ENCODE data around the gene GLP2R. TPM values are rescaled to one million over a fixed set of nuclear protein-coding genes. Genes with fewer than 3 reads are reported as not detected.

GLP2R gene
- total RNA-seq, 1 experiment from 2014 or later: not detected

DNA sequence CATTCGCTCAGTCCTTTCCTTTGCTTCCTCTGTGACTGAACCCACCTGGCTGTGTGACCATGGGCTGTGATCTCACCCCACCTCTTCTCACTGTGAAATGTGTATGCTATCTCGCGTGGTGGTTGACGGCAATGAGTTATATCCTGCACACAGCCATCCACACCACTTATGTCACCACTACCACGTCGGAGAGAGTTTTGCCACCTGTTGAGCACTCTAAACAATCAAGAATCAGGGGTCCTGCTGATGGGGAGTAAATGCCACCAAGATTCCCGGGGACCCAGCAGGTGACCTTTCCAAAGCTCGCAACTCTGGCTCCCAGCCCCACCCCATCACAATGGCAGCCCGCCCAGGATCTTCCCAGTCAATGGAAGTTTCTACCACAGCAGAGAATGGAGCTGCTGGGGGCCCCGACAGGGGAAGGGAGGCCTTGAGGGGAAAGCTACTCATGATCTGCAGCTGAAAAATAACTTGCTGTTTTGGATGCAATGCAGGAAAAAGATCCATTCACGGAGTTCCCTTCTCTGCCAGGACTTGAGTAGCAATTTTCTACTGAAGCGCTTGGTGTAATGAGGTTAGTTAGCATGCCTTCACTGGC lies 105.5 kb downstream of the GLP2R start:
- intact Hi-C loops (cut with micrococcal nuclease; ENCODE audit: unreplicated experiment): no loop called here
- Histone ChIP-seq H3K27ac (ENCODE audit: low read depth, low read length, poor library complexity, severe bottlenecking) (no peak overlapping the region), H3K4me3 (ENCODE audit: low read depth, low read length, poor library complexity, severe bottlenecking) (no peak overlapping the region), H3K9me3 (ENCODE audit: low read depth, low read length, poor library complexity, severe bottlenecking) (no peaks in the 10 kb centered on the region), H3K27me3 (replicated peaks; ENCODE audit: insufficient read depth, low read depth, low read length, poor library complexity) (no peaks in the 10 kb centered on the region), H3K36me3 (ENCODE audit: insufficient read depth, low read length, poor library complexity, severe bottlenecking) (no peaks in the 10 kb centered on the region), H3K4me1 (ENCODE audit: insufficient read depth, low read length, poor library complexity, severe bottlenecking) (no peaks in the 10 kb centered on the region)
- ChIA-PET CTCF (no interaction called here), POLR2A (ENCODE audit: low non-redundant PET) (no interaction called here)
- BruUV-seq (replicated peaks): no TSS peak
- DNase-seq (ENCODE audit: low spot score): no peak
- TF ChIP-seq, protein P1, sequence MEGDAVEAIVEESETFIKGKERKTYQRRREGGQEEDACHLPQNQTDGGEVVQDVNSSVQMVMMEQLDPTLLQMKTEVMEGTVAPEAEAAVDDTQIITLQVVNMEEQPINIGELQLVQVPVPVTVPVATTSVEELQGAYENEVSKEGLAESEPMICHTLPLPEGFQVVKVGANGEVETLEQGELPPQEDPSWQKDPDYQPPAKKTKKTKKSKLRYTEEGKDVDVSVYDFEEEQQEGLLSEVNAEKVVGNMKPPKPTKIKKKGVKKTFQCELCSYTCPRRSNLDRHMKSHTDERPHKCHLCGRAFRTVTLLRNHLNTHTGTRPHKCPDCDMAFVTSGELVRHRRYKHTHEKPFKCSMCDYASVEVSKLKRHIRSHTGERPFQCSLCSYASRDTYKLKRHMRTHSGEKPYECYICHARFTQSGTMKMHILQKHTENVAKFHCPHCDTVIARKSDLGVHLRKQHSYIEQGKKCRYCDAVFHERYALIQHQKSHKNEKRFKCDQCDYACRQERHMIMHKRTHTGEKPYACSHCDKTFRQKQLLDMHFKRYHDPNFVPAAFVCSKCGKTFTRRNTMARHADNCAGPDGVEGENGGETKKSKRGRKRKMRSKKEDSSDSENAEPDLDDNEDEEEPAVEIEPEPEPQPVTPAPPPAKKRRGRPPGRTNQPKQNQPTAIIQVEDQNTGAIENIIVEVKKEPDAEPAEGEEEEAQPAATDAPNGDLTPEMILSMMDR (conservative IDR thresholded peaks at IDR 0.05; ENCODE audit: low read depth, low read length): no peak
- no peak for TF ChIP-seq EZH2 (IDR thresholded peaks at IDR 0.05; ENCODE audit: borderline replicate concordance, low read depth, low read length, poor library complexity, severe bottlenecking)

DNA sequence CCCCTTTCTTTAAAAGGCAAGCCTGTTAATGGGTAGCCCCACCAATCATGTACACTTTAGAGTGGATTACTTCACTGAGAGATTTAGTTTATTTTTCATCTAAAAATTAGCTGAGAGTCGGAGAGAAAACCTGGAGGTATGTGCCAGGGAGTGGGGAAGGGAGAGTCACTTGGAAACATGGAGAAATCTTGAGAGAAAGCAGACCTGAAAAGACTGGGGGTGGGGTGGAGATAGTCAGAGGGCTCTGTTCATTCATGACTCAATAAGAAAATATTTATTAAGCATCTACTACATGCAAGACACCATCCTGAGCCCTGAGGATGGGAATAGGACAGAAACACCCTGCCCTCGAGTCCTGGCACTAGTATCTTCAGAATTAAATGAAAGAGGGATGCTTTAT lies 106.8 kb downstream of the GLP2R start:
- H3K4me3 ChIP-seq (ENCODE audit: low read depth, low read length, poor library complexity, severe bottlenecking): no peak overlapping the region
- TF ChIP-seq, protein P1 (conservative IDR thresholded peaks at IDR 0.05; ENCODE audit: low read depth, low read length): no peak
- TF ChIP-seq EZH2 (IDR thresholded peaks at IDR 0.05; ENCODE audit: borderline replicate concordance, low read depth, low read length, poor library complexity, severe bottlenecking): no peak
- H3K4me1 ChIP-seq (ENCODE audit: insufficient read depth, low read length, poor library complexity, severe bottlenecking): no peaks in the 10 kb centered on the region
- CTCF ChIA-PET: no interaction called here
- H3K27ac ChIP-seq (ENCODE audit: low read depth, low read length, poor library complexity, severe bottlenecking): no peak overlapping the region
- no peaks in the 10 kb centered on the region for H3K36me3 ChIP-seq (ENCODE audit: insufficient read depth, low read length, poor library complexity, severe bottlenecking)
- no peak for DNase-seq (ENCODE audit: low spot score)
- POLR2A ChIA-PET (ENCODE audit: low non-redundant PET): no interaction called here
- no peaks in the 10 kb centered on the region for H3K9me3 ChIP-seq (ENCODE audit: low read depth, low read length, poor library complexity, severe bottlenecking)
- no TSS peak for BruUV-seq (replicated peaks)
- H3K27me3 ChIP-seq (replicated peaks; ENCODE audit: insufficient read depth, low read depth, low read length, poor library complexity): no peaks in the 10 kb centered on the region
- intact Hi-C loops (cut with micrococcal nuclease; ENCODE audit: unreplicated experiment): no loop called here

DNA sequence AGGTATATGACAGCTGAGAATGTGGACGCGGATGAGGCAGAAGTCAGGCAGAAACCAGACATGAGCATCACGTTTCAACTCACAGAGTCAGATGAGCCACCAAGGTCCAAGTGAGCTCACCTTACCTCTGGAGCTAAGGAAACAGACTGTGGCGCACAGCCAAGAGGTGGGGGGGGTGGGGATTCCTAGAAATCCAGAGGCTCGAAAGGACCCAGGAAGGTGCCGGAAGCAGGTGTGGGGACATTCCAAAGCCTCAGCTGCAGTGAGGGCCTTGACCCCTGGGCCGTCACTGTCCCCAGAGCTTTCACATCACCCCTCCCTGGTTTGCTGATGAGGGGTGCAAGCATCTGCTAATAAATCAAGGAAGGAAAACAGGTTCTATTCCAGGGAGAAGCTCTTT lies 108.6 kb downstream of the GLP2R start:
- no peak for TF ChIP-seq EZH2 (IDR thresholded peaks at IDR 0.05; ENCODE audit: borderline replicate concordance, low read depth, low read length, poor library complexity, severe bottlenecking)
- TF ChIP-seq, protein P1 (conservative IDR thresholded peaks at IDR 0.05; ENCODE audit: low read depth, low read length): no peak

More for the DNA sequence above, 108.6 kb downstream of the GLP2R start:
- Histone ChIP-seq H3K36me3 (ENCODE audit: insufficient read depth, low read length, poor library complexity, severe bottlenecking) (no peaks in the 10 kb centered on the region), H3K9me3 (ENCODE audit: low read depth, low read length, poor library complexity, severe bottlenecking) (no peaks in the 10 kb centered on the region), H3K27me3 (replicated peaks; ENCODE audit: insufficient read depth, low read depth, low read length, poor library complexity) (no peaks in the 10 kb centered on the region), H3K4me1 (ENCODE audit: insufficient read depth, low read length, poor library complexity, severe bottlenecking) (no peaks in the 10 kb centered on the region), H3K4me3 (ENCODE audit: low read depth, low read length, poor library complexity, severe bottlenecking) (no peak overlapping the region), H3K27ac (ENCODE audit: low read depth, low read length, poor library complexity, severe bottlenecking) (no peak overlapping the region)
- DNase-seq (ENCODE audit: low spot score): no peak
- ChIA-PET POLR2A (ENCODE audit: low non-redundant PET) (no interaction called here), CTCF (interaction anchor here (1.1 kb wide), 1 partner anchor 680 kb away, joined by 3 read pairs; no protein-coding TSS in a partner anchor)
- intact Hi-C loops (cut with micrococcal nuclease; ENCODE audit: unreplicated experiment): no loop called here
- BruUV-seq (replicated peaks): no TSS peak

Data from A673 (cell line).